Testis (tissue), 2 donors: ENCODE measurements around the gene ATP11A.

ENCODE experiments used
- POLR2A ChIP-seq: fragments of 450-650 bp; IDR thresholded peaks from one replicate; pipeline ENCODE4 v1.6.1; 2017; ENCODE audit warnings: antibody characterized with exemption, mild to moderate bottlenecking, moderate library complexity
- TF ChIP-seq, protein P1 (sequence below), 3 experiments: fragments of 450-650 bp in 2 of 3; fragments of 200-600 bp in 1 of 3; sonication (generic) in 1 of 3; IDR thresholded peaks; one replicate each; pipeline ENCODE4 v1.5.1; 2016 to 2019; ENCODE audit warnings: antibody characterized with exemption in 3 of 3, mild to moderate bottlenecking in 2 of 3, moderate library complexity in 1 of 3

DNA sequence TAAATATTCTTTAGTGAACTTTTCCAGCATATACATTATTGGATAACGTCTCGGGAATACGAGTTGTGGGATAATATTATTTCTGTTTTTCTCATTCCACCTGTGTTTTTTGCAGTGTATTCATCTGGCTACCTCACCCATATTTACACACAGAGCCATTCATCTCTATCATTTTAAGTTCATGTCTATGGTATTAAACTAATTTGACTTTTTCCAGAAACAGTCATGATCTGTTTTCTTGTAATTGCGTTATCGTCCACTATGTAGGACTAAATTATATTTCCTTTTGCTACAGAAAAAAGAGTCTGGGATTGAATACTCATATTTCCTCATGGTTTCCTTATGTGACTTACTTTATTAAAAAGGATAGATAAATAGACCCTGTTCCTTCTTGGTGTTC is 2.7 kb downstream of the ATP11A start:
- TF ChIP-seq, protein P1, sequence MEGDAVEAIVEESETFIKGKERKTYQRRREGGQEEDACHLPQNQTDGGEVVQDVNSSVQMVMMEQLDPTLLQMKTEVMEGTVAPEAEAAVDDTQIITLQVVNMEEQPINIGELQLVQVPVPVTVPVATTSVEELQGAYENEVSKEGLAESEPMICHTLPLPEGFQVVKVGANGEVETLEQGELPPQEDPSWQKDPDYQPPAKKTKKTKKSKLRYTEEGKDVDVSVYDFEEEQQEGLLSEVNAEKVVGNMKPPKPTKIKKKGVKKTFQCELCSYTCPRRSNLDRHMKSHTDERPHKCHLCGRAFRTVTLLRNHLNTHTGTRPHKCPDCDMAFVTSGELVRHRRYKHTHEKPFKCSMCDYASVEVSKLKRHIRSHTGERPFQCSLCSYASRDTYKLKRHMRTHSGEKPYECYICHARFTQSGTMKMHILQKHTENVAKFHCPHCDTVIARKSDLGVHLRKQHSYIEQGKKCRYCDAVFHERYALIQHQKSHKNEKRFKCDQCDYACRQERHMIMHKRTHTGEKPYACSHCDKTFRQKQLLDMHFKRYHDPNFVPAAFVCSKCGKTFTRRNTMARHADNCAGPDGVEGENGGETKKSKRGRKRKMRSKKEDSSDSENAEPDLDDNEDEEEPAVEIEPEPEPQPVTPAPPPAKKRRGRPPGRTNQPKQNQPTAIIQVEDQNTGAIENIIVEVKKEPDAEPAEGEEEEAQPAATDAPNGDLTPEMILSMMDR (IDR thresholded peaks at IDR 0.05), result no peak
- no peak for TF ChIP-seq POLR2A
